HFF-Myc (cell line): ENCODE data around the gene SLC9A8.

Source experiments
- DNase-seq: peaks from one replicate; pipeline ENCODE4 v3.0.0-alpha.2; 2011; ENCODE audit warnings: low read depth; ENCODE audit errors: extremely low read depth
- H3K4me3 ChIP-seq: replicated peaks from 2 replicates; pipeline ENCODE4 v1.5.1; 2011; ENCODE audit warnings: low read depth, mild to moderate bottlenecking, control low read depth, low read length
- TF ChIP-seq, protein P1 (sequence below): IDR thresholded peaks from 2 replicates; pipeline ENCODE4 v1.5.1; 2012; ENCODE audit warnings: mild to moderate bottlenecking, low read depth, low read length, control low read depth; ENCODE audit errors: missing control alignments

SLC9A8 gene, protein sequence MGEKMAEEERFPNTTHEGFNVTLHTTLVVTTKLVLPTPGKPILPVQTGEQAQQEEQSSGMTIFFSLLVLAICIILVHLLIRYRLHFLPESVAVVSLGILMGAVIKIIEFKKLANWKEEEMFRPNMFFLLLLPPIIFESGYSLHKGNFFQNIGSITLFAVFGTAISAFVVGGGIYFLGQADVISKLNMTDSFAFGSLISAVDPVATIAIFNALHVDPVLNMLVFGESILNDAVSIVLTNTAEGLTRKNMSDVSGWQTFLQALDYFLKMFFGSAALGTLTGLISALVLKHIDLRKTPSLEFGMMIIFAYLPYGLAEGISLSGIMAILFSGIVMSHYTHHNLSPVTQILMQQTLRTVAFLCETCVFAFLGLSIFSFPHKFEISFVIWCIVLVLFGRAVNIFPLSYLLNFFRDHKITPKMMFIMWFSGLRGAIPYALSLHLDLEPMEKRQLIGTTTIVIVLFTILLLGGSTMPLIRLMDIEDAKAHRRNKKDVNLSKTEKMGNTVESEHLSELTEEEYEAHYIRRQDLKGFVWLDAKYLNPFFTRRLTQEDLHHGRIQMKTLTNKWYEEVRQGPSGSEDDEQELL

DNA sequence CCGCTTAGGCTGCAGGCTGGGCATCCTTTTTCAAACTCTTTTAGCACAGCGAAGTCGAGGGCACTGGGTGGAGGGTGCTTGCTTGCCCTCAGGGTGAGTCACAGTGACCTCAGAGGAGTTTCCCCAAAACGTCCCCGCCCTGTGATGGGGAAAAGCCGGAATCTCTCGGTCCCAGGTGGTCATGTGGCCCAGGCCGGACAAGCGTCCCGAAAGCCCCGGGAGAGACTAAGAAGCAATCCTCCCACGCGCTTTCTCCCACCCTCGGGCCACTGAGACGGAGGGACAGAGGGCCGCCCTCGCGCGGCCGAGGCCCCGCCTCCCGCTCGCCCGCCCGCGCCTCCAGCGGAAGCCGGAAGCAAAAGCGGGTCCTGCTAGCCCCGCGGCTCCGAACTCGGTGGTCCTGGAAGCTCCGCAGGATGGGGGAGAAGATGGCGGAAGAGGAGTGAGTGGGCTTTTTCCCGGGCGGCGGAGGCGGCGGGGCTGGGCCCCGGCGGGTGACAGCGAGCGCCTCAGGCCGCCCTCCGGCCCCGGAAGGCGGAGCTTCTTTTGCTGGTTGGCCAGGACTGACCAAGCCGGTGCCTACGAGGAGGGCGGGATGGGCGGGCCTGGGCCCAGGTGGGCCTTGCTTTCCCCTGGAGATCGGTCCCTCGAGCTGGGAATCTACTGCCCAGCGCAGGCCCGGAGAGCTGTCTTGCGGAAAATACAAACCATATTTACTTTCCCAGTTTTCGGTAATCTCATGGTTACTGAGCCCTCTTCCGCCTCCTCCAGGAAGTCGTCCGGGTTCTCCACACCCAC lies at the start of gene SLC9A8:
SLC9A8 (plus strand) TSS at position 322 of the 798 bp plus-strand sequence; CDS start at position 417, 95 bp downstream.
- H3K4me3 ChIP-seq: peak within 1 kb of the TSS; percentile 83
- peak; percentile 82 for DNase-seq
- TF ChIP-seq, protein P1, sequence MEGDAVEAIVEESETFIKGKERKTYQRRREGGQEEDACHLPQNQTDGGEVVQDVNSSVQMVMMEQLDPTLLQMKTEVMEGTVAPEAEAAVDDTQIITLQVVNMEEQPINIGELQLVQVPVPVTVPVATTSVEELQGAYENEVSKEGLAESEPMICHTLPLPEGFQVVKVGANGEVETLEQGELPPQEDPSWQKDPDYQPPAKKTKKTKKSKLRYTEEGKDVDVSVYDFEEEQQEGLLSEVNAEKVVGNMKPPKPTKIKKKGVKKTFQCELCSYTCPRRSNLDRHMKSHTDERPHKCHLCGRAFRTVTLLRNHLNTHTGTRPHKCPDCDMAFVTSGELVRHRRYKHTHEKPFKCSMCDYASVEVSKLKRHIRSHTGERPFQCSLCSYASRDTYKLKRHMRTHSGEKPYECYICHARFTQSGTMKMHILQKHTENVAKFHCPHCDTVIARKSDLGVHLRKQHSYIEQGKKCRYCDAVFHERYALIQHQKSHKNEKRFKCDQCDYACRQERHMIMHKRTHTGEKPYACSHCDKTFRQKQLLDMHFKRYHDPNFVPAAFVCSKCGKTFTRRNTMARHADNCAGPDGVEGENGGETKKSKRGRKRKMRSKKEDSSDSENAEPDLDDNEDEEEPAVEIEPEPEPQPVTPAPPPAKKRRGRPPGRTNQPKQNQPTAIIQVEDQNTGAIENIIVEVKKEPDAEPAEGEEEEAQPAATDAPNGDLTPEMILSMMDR: peak; percentile 13

DNA sequence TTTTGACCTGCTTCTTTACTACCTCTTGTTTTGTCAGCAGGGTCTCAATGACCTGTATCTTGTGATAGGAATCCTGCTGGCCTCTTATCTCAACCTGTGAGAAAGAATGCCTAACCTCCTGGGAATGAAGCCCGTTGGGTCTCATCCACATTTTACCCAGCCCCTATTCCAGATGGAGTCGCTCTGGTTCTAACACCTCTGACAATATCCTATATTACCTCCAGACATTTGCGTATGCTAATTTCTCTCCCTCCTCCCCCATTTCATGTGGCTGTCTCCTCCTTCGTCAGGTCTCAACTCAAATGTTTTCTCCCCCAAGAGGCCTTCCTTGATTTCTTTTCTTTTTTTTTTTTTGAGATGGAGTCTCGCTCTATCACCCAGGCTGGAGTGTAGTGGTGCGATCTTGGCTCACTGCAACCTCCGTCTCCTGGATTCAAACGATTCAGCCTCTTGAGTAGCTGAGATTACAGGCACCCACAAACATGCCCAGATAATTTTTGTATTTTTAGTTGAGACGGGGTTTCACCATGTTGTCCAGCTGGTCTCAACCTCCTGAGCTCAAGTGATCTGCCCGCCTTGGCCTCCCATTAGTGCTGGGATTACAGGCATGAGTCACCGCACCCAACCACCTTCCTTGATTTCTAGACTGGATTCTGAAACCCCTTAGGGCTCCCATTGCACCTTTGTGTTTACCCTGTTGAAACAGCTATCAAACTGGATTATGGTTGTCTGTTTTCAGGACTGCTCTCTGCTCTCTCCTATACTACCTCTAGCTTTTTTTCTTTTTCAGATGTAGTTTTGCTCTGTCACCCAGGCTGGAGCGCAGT lies 49.5 kb upstream of the SLC9A8 start:
- DNase-seq: no peak
- TF ChIP-seq, protein P1: no peak

DNA sequence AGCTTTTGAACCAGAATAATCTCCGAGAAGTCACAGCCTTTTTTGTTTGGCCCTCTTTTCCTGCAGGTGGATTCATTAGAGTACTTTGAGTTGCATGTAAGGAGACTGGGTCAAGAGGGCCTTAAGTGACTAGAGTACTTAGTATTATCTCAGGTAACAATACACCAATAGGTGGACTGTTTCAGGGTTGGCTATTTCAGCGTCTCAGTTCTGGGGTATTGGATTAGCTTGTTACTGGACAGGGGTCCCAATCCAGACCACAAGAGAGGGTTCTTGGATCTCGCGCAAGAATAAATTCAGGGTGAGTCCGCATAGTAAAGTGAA lies 47.3 kb upstream of the SLC9A8 start:
- TF ChIP-seq, protein P1: no peak
- no peak overlapping the region for H3K4me3 ChIP-seq
- no peak for DNase-seq

More for the DNA sequence above, 49.5 kb upstream of the SLC9A8 start:
- H3K4me3 ChIP-seq: no peak overlapping the region

DNA sequence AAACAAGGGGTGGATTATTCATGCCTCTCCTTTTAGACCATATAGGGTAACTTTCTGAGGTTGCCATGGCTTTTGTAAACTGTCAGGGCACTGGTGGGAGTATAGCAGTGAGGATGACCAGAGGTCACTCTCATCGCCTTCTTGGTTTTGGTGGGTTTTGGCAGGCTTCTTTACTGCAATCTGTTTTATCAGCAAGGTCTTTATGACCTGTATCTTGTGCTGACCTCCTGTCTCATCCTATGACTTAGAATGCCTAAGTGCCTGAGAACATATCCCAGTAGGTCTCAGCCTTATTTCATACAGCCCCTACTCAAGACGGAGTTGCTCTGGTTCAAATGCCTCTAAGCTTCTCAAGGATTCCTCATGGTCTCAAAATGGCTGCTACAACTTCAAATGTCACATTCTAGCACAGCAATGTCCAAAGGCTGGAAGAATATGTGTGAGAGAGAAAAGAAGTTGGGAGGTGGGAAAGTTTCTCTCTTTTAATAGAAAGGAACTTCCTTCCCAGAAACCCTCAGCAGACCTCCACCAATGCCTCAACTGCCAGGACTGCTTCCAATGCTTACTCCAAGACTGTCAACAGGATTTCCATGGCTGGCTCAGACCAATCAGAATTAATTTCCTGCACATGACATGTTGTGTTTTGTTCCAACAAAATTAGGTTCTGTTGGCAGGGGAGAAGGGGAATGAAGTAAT lies 46.6 kb upstream of the SLC9A8 start:
- TF ChIP-seq, protein P1: no peak
- no peak overlapping the region for H3K4me3 ChIP-seq
- DNase-seq: no peak

DNA sequence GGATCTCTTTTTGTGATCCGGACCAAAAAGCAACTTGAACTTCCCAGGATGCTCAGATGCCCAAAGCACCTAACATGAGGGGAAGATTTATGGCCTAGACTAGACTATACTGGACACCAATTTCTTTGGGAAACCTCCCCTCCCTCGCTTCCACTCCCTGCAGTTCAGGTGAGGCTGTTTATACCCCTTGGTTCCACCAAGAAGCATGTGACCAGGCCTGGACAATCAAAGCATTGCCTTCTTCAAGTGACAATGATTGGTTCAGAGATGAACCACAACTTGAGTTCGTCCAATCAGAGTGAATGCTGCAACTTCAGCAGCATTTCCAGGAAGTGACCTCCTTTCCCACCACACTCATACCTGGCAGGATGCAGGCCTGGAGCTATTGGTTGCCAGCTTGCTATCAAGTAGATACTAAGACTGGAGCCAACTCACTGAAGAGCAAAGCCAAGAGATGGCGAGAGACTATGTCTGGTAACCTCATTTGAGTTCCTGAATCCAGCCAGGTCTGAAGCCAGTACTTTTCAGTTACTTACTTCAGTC lies 45.6 kb upstream of the SLC9A8 start:
- DNase-seq: no peak

More for the DNA sequence above, 45.6 kb upstream of the SLC9A8 start:
- TF ChIP-seq, protein P1: no peak
- no peak overlapping the region for H3K4me3 ChIP-seq
